Ascending aorta (tissue), 2 donors: ENCODE results near the gene RMC1. TPM values are rescaled to one million over a fixed set of nuclear protein-coding genes. Genes with fewer than 3 reads are reported as not detected.

Experiments
- DNase-seq, 2 donors: peaks; one replicate each; pipeline ENCODE4 v3.0.0-alpha.2; 2019; ENCODE audit warnings: low spot score in 2 of 2
- H3K27ac ChIP-seq, 2 donors: fragments of 200-600 bp; sonication (generic); one replicate each; pipeline ENCODE4 v1.5.1; 2016 to 2017; ENCODE audit warnings: mild to moderate bottlenecking in 1 of 2
- H3K27me3 ChIP-seq: fragments of 200-600 bp; sonication (generic); one replicate; pipeline ENCODE4 v1.5.1; 2017
- H3K36me3 ChIP-seq, 2 donors: fragments of 200-600 bp; sonication (generic); one replicate each; pipeline ENCODE4 v1.5.1; 2016
- H3K4me1 ChIP-seq, 2 donors: fragments of 200-600 bp; sonication (generic); one replicate each; pipeline ENCODE4 v1.5.1; 2016 to 2017; ENCODE audit warnings: mild to moderate bottlenecking in 1 of 2
- H3K4me3 ChIP-seq, 2 donors: fragments of 200-600 bp; sonication (generic); one replicate each; pipeline ENCODE4 v1.5.1; 2016 to 2017; ENCODE audit warnings: mild to moderate bottlenecking in 1 of 2
- H3K9me3 ChIP-seq, 2 donors: fragments of 200-600 bp; sonication (generic); one replicate each; pipeline ENCODE4 v1.5.1; 2016
- intact Hi-C: fragments of 100-400 bp; cut with DNase I; formaldehyde crosslinking; loops from one replicate; pipeline ENCODE4 v1.15.1; 2023
- total RNA-seq: library from RNA; depleted of rRNA; stranded (reverse); fragments of >200 nt; gene quantifications from one replicate; pipeline ENCODE4 v1.1.0, GENCODE V29; 2016
- TF ChIP-seq, protein P1 (sequence below), 3 experiments: fragments of 200-600 bp in 2 of 3; fragments of 450-650 bp in 1 of 3; sonication (generic) in 2 of 3; IDR thresholded peaks; one replicate each; pipeline ENCODE4 v1.5.1; 2016 to 2019; ENCODE audit warnings: antibody characterized with exemption in 3 of 3, mild to moderate bottlenecking in 1 of 3, moderate library complexity in 1 of 3

RMC1 gene
- total RNA-seq, 1 donor from 2014 or later, result 20.1 TPM

GRCh38 chr18:23539911-23540525 is 36.7 kb downstream of the RMC1 start:
- intact Hi-C loops, result no loop called here
- H3K4me3 ChIP-seq, result no peak overlapping the region
- no peaks in the 10 kb centered on the region for H3K27me3 ChIP-seq
- TF ChIP-seq, protein P1, sequence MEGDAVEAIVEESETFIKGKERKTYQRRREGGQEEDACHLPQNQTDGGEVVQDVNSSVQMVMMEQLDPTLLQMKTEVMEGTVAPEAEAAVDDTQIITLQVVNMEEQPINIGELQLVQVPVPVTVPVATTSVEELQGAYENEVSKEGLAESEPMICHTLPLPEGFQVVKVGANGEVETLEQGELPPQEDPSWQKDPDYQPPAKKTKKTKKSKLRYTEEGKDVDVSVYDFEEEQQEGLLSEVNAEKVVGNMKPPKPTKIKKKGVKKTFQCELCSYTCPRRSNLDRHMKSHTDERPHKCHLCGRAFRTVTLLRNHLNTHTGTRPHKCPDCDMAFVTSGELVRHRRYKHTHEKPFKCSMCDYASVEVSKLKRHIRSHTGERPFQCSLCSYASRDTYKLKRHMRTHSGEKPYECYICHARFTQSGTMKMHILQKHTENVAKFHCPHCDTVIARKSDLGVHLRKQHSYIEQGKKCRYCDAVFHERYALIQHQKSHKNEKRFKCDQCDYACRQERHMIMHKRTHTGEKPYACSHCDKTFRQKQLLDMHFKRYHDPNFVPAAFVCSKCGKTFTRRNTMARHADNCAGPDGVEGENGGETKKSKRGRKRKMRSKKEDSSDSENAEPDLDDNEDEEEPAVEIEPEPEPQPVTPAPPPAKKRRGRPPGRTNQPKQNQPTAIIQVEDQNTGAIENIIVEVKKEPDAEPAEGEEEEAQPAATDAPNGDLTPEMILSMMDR (IDR thresholded peaks at IDR 0.05), result no peak
- no peaks in the 10 kb centered on the region for H3K4me1 ChIP-seq
- no peak for DNase-seq
- no peaks in the 10 kb centered on the region for H3K9me3 ChIP-seq
- peaks cover 85 to 100% of the 10 kb centered on the region in 2 donors for H3K36me3 ChIP-seq
- no peak overlapping the region for H3K27ac ChIP-seq

DNA sequence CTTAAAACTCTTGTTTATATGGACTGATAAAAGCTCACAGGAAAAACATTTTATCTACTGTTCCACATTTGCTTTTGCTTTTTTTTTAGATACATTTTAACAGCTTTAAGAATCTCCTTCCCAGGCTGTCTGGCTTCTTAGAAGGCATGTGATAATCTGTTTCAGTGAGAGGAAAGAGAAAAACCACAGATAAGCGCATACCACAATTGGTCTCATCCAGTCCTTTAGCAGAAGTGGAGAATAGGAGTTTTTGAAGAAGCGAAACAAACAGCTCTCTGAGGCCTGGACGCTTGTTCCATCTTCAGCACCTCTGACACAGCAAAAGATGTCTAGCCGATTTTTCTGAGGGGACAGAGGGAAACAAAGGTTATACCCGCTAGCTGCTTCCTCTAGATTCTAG is 37.6 kb downstream of the RMC1 start:
- H3K9me3 ChIP-seq, result no peaks in the 10 kb centered on the region
- no peaks in the 10 kb centered on the region for H3K27me3 ChIP-seq
- intact Hi-C loops, result no loop called here
- no peak overlapping the region for H3K27ac ChIP-seq
- DNase-seq, result no peak
- H3K36me3 ChIP-seq, result peaks cover 83 to 99% of the 10 kb centered on the region in 2 donors
- TF ChIP-seq, protein P1 (IDR thresholded peaks at IDR 0.05), result no peak
- H3K4me1 ChIP-seq, result no peaks in the 10 kb centered on the region
- H3K4me3 ChIP-seq, result no peak overlapping the region

DNA sequence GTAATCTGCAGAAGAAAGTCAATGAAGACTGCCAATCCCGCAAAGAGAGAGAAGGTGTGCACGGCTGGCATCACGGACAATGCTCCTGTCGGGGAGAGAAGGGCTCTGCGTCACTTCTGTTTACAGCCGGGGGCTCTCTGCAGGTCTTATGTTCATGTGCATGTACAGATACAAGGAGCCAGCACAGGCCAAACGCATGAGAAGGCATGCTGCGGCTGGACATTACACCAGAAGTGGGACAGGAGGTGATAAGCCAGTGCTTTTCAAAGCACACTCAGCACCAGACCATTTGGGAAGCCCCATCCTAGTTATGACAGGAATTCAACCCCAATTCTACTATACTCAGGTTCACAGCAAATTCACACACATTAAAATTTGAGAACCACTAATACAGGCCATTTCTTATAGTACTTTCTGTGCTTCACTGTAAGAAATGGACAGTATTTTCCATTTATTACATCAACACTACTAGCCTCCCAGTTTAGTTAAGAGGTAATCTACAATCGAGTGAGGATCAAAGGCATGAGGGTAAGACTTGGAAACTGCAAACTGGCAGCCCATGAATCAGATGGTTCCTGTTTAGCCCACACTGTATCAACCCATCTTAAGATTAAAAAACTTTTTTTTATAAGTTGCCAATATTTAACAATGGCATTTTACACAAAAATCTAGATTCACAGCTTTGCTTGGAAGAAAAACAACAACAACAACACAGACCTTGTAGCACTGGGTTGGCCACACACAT is 38.2 kb downstream of the RMC1 start:
- H3K4me1 ChIP-seq, result no peaks in the 10 kb centered on the region
- intact Hi-C loops, result no loop called here
- H3K27ac ChIP-seq, result no peak overlapping the region
- DNase-seq, result no peak
- H3K4me3 ChIP-seq, result no peak overlapping the region
- peaks cover 78 to 97% of the 10 kb centered on the region in 2 donors for H3K36me3 ChIP-seq
- no peaks in the 10 kb centered on the region for H3K27me3 ChIP-seq
- TF ChIP-seq, protein P1 (IDR thresholded peaks at IDR 0.05), result no peak
- H3K9me3 ChIP-seq, result no peaks in the 10 kb centered on the region

- TF ChIP-seq, protein P1 (IDR thresholded peaks at IDR 0.05), result no peak
- no peak overlapping the region for H3K4me3 ChIP-seq
- H3K27ac ChIP-seq, result no peak overlapping the region
- peaks cover 78 to 97% of the 10 kb centered on the region in 2 donors for H3K36me3 ChIP-seq
- H3K9me3 ChIP-seq, result no peaks in the 10 kb centered on the region
- intact Hi-C loops, result no loop called here
- H3K4me1 ChIP-seq, result no peaks in the 10 kb centered on the region
- no peak for DNase-seq
- H3K27me3 ChIP-seq, result no peaks in the 10 kb centered on the region
These were observed 39.1 kb downstream of the RMC1 start for GRCh38 chr18:23542461-23542860.

DNA sequence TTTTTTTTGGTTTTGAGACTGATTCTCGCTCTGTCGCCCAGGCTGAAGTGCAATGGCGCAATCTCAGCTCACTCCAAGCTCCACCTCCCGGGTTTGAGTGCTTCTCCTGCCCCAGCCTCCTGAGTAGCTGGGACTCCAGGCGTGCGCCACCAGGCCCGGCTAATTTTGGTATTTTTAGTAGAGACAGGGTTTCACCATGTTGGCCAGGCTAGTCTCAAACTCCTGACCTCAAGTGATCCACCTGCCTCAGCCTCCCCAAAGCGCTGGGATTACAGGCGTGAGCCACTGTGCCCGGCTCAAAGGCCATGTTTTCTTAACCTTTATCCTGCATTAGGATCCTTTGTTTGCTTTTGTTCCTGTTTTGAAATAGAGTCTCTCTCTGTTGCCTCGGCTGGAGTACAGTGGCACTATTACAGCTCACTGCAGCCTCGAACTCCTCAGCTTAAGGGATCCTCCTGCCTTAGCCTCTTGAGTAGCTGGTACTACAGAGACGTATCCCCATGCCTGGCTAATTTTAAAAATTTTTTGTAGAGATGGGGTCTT is 42.0 kb downstream of the RMC1 start:
- TF ChIP-seq, protein P1 (IDR thresholded peaks at IDR 0.05), result no peak
- no peak overlapping the region for H3K27ac ChIP-seq
- H3K36me3 ChIP-seq, result peaks cover 58 to 96% of the 10 kb centered on the region in 2 donors
- intact Hi-C loops, result no loop called here
- no peak overlapping the region for H3K4me3 ChIP-seq
- H3K4me1 ChIP-seq, result no peaks in the 10 kb centered on the region
- H3K9me3 ChIP-seq, result no peaks in the 10 kb centered on the region
- H3K27me3 ChIP-seq, result no peaks in the 10 kb centered on the region
- DNase-seq, result no peak
